SK-N-SH treated with all-trans-retinoic acid at 6 μM for 48 hours (cell line): ENCODE data around the gene ELK1.

Experiments used
- ARNTL ChIP-seq: fragments of 450-650 bp; formaldehyde crosslinking; IDR thresholded peaks from 2 replicates; pipeline ENCODE4 v1.5.0; 2020; ENCODE audit warnings: low read depth, mild to moderate bottlenecking, moderate library complexity, borderline replicate concordance
- RARB ChIP-seq: fragments of 250-450 bp; sonication (Bioruptor Pico); IDR thresholded peaks from 2 replicates; pipeline ENCODE4 v1.8.0; 2021; ENCODE audit warnings: mild to moderate bottlenecking, moderate library complexity
- SNAI2 ChIP-seq: fragments of 250-450 bp; sonication (Bioruptor Pico); IDR thresholded peaks from 2 replicates; pipeline ENCODE4 v1.5.0; 2020; ENCODE audit warnings: mild to moderate bottlenecking, moderate library complexity
- TCF4 ChIP-seq: fragments of 250-450 bp; sonication (Bioruptor Pico); IDR thresholded peaks from 2 replicates; pipeline ENCODE4 v1.8.0; 2021; ENCODE audit warnings: mild to moderate bottlenecking, moderate library complexity, borderline replicate concordance
- ZFP3 ChIP-seq: fragments of 250-450 bp; sonication (Bioruptor Pico); IDR thresholded peaks from 2 replicates; pipeline ENCODE4 v1.5.0; 2020; ENCODE audit warnings: mild to moderate bottlenecking, moderate library complexity
- ZFP30 ChIP-seq: fragments of 450-650 bp; formaldehyde crosslinking; IDR thresholded peaks from 2 replicates; pipeline ENCODE4 v1.5.0; 2022; ENCODE audit warnings: mild to moderate bottlenecking, moderate library complexity
- TF ChIP-seq, protein P1 (sequence below): fragments of 250-450 bp; sonication (Bioruptor Pico); IDR thresholded peaks from 2 replicates; pipeline ENCODE4 v1.5.1; 2020; ENCODE audit warnings: low read depth, mild to moderate bottlenecking, moderate library complexity

DNA sequence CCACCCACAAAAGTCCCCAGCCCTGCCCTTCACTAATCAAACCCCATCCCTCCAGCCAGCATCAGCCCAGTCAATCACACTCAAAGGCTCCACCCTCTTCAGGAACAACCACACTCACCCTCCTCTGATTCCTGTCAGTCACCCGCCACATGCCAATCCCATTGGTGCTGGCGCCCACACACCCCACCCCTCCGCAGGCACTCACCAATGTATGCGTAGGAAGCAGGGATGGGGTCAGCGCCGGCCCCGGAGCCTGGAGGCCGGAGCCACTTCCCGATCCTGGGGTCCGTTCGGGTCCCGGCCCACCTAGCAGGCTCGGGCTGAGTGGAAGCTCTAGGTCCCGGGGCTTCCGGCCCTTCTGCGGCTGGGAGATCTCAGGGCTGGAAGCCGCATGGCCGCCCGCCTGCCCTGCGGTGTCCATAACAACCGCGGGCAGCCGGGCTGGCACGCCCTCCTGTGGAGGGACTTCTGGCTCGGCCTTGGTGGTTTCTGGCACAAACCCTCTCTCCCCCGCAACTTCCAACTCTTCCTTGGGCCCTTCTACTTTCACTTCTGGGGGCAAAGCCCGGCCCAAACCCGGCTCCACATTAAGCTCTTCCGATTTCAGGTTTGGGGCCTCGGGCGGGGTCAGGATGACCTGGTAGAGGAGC, 12.7 kb downstream of the ELK1 start:
- TF ChIP-seq SNAI2 (CRISPR knock-in tag) (no peak), ARNTL (no peak), ZFP30 (CRISPR knock-in tag) (no peak), RARB (no peak), TCF4 (CRISPR knock-in tag) (no peak), ZFP3 (CRISPR knock-in tag) (no peak)
- TF ChIP-seq, protein P1, sequence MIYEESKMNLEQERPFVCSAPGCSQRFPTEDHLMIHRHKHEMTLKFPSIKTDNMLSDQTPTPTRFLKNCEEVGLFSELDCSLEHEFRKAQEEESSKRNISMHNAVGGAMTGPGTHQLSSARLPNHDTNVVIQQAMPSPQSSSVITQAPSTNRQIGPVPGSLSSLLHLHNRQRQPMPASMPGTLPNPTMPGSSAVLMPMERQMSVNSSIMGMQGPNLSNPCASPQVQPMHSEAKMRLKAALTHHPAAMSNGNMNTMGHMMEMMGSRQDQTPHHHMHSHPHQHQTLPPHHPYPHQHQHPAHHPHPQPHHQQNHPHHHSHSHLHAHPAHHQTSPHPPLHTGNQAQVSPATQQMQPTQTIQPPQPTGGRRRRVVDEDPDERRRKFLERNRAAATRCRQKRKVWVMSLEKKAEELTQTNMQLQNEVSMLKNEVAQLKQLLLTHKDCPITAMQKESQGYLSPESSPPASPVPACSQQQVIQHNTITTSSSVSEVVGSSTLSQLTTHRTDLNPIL (CRISPR knock-in tag), result no peak
